Naive B cell (primary cell): ENCODE data around the gene RNF217. TPM values are rescaled to one million over a fixed set of nuclear protein-coding genes. Genes with fewer than 3 reads are reported as not detected.

ENCODE experiments used
- ATAC-seq, 2 donors: fragments of 150-1000 bp; cut with Tn5 transposase; 2 replicates each; pipeline ENCODE4 v1.10.0; 2021; ENCODE audit warnings: low read depth in 2 of 2, mild to moderate bottlenecking in 2 of 2, moderate library complexity in 2 of 2
- DNase-seq: peaks from one replicate; pipeline ENCODE4 v3.0.0; 2022
- H3K27ac Mint-ChIP-seq, 6 donors: one replicate each; pipeline ENCODE4 v1.8.0; 2020 to 2022; ENCODE audit warnings: mild to moderate bottlenecking in 6 of 6, mixed read lengths in 6 of 6, moderate library complexity in 5 of 6, inconsistent platforms in 2 of 6
- H3K27me3 Mint-ChIP-seq, 3 donors: one replicate each; pipeline ENCODE4 v1.8.0; 2021 to 2022; ENCODE audit warnings: mixed read lengths in 3 of 3, mild to moderate bottlenecking in 1 of 3
- H3K36me3 Mint-ChIP-seq, 2 donors: one replicate each; pipeline ENCODE4 v1.8.0; 2020 to 2022; ENCODE audit warnings: mixed read lengths in 2 of 2, inconsistent platforms in 1 of 2, mild to moderate bottlenecking in 1 of 2
- H3K4me1 Mint-ChIP-seq, 3 donors: one replicate each; pipeline ENCODE4 v1.8.0; 2020 to 2022; ENCODE audit warnings: mixed read lengths in 3 of 3, inconsistent platforms in 1 of 3, mild to moderate bottlenecking in 1 of 3, moderate library complexity in 1 of 3
- H3K4me3 Mint-ChIP-seq, 8 donors: one replicate each; pipeline ENCODE4 v1.8.0; 2020 to 2022; ENCODE audit warnings: mild to moderate bottlenecking in 8 of 8, mixed read lengths in 8 of 8, moderate library complexity in 8 of 8, inconsistent platforms in 2 of 8
- H3K9me3 Mint-ChIP-seq, 7 donors: one replicate each; pipeline ENCODE4 v1.8.0; 2020 to 2022; ENCODE audit warnings: mixed read lengths in 7 of 7, mild to moderate bottlenecking in 5 of 7, inconsistent platforms in 2 of 7, moderate library complexity in 1 of 7
- polyA plus RNA-seq, 6 donors: library from polyadenylated mRNA; unstranded; fragments of 300-500 nt; fragmentation: Illumina TruSeq; gene quantifications; one replicate each; pipeline ENCODE4 v1.2.3, GENCODE V29; 2021; ENCODE audit warnings: low read depth in 6 of 6

Gene RNF217
- polyA plus RNA-seq, 6 donors from 2014 or later = not detected

- Mint-ChIP-seq H3K4me1 (no peaks in the 10 kb centered on the region), H3K27ac (no peak overlapping the region), H3K36me3 (no peaks in the 10 kb centered on the region), H3K9me3 (no peaks in the 10 kb centered on the region), H3K27me3 (no peaks in the 10 kb centered on the region), H3K4me3 (no peak overlapping the region)
- no peak for ATAC-seq
- DNase-seq = no peak
These were observed 25.1 kb downstream of the RNF217 start for GRCh38 chr6:124987291-124987690.

GRCh38 chr6:124987999-124988591, 25.9 kb downstream of the RNF217 start:
- Mint-ChIP-seq H3K4me3 (no peak overlapping the region), H3K36me3 (no peaks in the 10 kb centered on the region), H3K4me1 (no peaks in the 10 kb centered on the region), H3K9me3 (no peaks in the 10 kb centered on the region), H3K27me3 (no peaks in the 10 kb centered on the region), H3K27ac (no peak overlapping the region)
- ATAC-seq (no peak), DNase-seq (no peak)

- Mint-ChIP-seq H3K27ac (no peak overlapping the region), H3K4me3 (no peak overlapping the region), H3K9me3 (no peaks in the 10 kb centered on the region), H3K4me1 (no peaks in the 10 kb centered on the region), H3K36me3 (no peaks in the 10 kb centered on the region), H3K27me3 (no peaks in the 10 kb centered on the region)
- no peak for DNase-seq
- ATAC-seq = no peak
These were observed 27.1 kb downstream of the RNF217 start for GRCh38 chr6:124989136-124989983.

DNA sequence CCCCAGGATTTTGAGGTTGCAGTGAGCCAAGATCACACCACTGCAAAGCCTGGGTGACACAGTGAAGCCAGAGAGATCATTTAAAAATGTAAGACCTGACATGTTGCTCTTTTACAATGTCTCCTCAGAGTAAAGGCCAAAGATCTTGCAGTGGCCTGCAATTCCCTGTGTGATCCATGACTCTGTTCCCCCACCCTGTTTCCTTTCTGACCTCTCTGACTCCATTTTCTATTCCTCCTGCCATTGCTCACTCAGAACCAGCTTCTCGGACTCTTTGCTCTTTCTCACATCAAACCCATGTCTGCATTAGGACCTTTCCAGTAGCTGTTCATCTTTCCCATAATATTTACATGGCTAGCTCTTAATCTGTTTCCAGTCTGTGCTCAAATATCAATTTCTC, 28.8 kb downstream of the RNF217 start:
- Mint-ChIP-seq H3K4me3 (no peak overlapping the region), H3K27me3 (no peaks in the 10 kb centered on the region), H3K36me3 (no peaks in the 10 kb centered on the region), H3K9me3 (no peaks in the 10 kb centered on the region), H3K4me1 (no peaks in the 10 kb centered on the region), H3K27ac (no peak overlapping the region)
- DNase-seq = no peak
- no peak for ATAC-seq

GRCh38 chr6:124991764-124992295, 29.6 kb downstream of the RNF217 start:
- Mint-ChIP-seq H3K27me3 (no peaks in the 10 kb centered on the region), H3K9me3 (no peaks in the 10 kb centered on the region), H3K27ac (no peak overlapping the region), H3K4me1 (no peaks in the 10 kb centered on the region), H3K4me3 (no peak overlapping the region), H3K36me3 (no peaks in the 10 kb centered on the region)
- no peak for ATAC-seq
- no peak for DNase-seq

DNA sequence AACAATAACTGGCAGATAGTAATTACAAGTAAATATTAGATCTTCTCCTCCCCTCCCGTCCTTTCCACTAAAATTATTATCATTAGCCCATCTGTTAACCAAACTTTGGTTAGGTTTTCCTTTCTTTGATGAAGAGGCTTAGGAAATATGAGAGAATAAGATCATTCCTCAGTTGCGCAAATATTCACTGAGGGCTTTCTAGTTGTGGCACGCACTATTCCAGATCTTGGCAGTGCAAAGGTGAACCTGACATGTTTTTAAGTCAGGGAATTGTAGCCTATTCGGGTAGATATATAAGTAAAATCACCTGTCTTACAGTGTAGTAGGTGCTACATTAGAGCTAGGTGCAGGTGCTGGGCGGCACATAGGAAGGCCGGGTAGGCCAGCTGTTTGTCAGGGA, 31.1 kb downstream of the RNF217 start:
- Mint-ChIP-seq H3K36me3 (no peaks in the 10 kb centered on the region), H3K27me3 (no peaks in the 10 kb centered on the region), H3K9me3 (no peaks in the 10 kb centered on the region), H3K4me1 (no peaks in the 10 kb centered on the region), H3K4me3 (no peak overlapping the region), H3K27ac (no peak overlapping the region)
- no peak for DNase-seq
- no peak for ATAC-seq

DNA sequence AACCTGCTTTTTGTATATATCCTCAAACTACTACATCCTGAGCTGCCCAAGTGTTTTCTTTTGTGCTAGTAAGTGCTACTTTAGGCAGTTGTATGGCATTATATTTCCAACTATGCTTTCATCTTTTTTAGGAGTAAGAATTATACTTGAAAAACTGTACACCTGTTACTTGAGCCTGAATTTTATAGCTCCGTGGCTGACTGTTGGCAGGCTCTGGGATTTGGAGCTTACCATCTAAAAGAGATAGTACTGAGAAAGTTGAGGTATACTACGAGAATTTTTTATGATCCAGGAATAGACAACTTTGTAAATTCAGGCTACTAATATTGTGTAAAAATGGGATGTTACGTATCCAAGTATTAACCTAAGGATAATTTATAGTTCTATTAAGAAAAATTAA, 32.4 kb downstream of the RNF217 start:
- Mint-ChIP-seq H3K27me3 (no peaks in the 10 kb centered on the region), H3K4me1 (no peaks in the 10 kb centered on the region), H3K27ac (no peak overlapping the region)

GRCh38 chr6:124995131-124995530, 32.9 kb downstream of the RNF217 start:
- no peak overlapping the region for H3K4me3 Mint-ChIP-seq
- no peak for ATAC-seq
- H3K4me1 Mint-ChIP-seq = no peaks in the 10 kb centered on the region
- no peaks in the 10 kb centered on the region for H3K9me3 Mint-ChIP-seq
- no peaks in the 10 kb centered on the region for H3K27me3 Mint-ChIP-seq
- H3K27ac Mint-ChIP-seq = no peak overlapping the region
- no peak for DNase-seq
- no peaks in the 10 kb centered on the region for H3K36me3 Mint-ChIP-seq

More for the DNA sequence above, 32.4 kb downstream of the RNF217 start:
- ATAC-seq (no peak), DNase-seq (no peak)
- Mint-ChIP-seq H3K9me3 (no peaks in the 10 kb centered on the region), H3K36me3 (no peaks in the 10 kb centered on the region), H3K4me3 (no peak overlapping the region)

- Mint-ChIP-seq H3K4me1 (no peaks in the 10 kb centered on the region), H3K36me3 (no peaks in the 10 kb centered on the region)
These were observed 33.5 kb downstream of the RNF217 start for GRCh38 chr6:124995645-124996325.

GRCh38 chr6:124996411-124996810, 34.2 kb downstream of the RNF217 start:
- no peaks in the 10 kb centered on the region for H3K36me3 Mint-ChIP-seq
- DNase-seq (no peak), ATAC-seq (no peak)
- H3K27me3 Mint-ChIP-seq = no peaks in the 10 kb centered on the region
- H3K4me1 Mint-ChIP-seq = no peaks in the 10 kb centered on the region
- no peak overlapping the region for H3K4me3 Mint-ChIP-seq
- no peaks in the 10 kb centered on the region for H3K9me3 Mint-ChIP-seq
- no peak overlapping the region for H3K27ac Mint-ChIP-seq

More at GRCh38 chr6:124995645-124996325, 33.5 kb downstream of the RNF217 start:
- no peak for ATAC-seq
- Mint-ChIP-seq H3K27me3 (no peaks in the 10 kb centered on the region), H3K9me3 (no peaks in the 10 kb centered on the region), H3K4me3 (no peak overlapping the region), H3K27ac (no peak overlapping the region)
- no peak for DNase-seq

DNA sequence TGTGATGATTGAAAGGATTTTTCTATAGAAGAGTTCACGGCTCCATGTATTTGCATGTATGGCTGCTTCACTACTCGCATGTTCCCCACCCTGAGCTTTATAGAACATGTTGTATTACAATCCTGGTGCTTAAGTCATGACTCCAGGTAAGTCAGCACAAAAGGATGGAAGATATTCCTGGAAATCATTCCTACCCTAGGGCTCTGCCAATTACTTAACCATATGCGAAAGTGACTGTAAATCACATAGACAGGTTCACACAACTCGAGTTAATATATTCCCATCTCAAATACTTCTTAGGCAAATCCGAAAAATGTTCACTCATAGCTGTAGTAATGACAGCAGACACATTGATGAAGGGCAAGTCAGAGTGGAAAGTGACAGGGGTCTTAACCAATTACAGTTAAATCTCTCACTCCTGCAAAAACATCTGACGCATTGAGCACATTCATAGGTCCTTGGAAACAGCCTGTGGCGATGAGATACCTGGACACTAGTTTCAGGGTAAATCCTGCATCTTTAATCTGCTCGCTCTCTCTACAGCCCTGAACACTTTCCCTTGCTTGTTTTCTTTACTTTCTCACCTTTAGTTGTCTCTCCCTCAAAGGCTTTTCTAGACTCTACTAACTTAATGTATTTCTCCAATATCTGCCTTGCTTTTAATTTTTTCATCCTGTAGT, 35.1 kb downstream of the RNF217 start:
- peaks cover 0 to 3% (median 0%) of the 10 kb centered on the region in 3 donors for H3K4me1 Mint-ChIP-seq
- DNase-seq (no peak), ATAC-seq (no peak)
- no peaks in the 10 kb centered on the region for H3K27me3 Mint-ChIP-seq
- no peaks in the 10 kb centered on the region for H3K36me3 Mint-ChIP-seq
- no peak overlapping the region for H3K27ac Mint-ChIP-seq
- H3K9me3 Mint-ChIP-seq = no peaks in the 10 kb centered on the region
- no peak overlapping the region for H3K4me3 Mint-ChIP-seq

DNA sequence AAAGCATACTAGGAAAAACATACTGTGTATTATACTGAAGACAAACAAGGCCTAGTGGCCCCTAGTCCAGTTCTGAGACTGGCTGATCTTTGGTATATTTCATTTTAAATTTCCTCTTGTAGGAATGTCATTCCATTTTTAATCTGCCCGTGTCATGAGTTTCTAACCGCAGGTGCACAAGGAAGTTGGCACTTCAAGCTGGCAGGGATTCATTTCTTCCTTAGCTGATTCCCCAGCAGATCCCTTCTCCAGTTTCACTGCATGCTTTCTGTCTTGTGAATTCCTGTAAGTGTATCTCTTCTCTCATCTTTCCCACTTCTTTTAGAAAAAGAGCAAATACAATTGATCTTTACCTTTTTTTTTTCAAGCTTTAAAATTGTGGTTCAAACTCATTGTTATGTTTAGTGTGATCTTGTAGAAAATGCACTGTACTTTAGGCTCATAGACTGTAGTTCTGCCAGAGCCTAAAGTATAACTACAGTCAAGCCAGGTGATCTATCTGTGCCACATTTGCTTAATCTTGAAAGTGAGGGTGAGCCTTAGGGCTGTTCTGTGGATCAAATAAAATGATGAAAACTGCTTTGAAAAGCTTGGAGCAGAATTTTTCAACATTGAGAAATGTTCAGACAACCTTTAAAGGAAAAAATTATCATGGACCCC, 37.0 kb downstream of the RNF217 start:
- no peak overlapping the region for H3K4me3 Mint-ChIP-seq

More for the DNA sequence above, 37.0 kb downstream of the RNF217 start:
- peaks cover 0 to under 1% (median 0%) of the 10 kb centered on the region in 7 donors for H3K9me3 Mint-ChIP-seq
- H3K27ac Mint-ChIP-seq = no peak overlapping the region
- H3K4me1 Mint-ChIP-seq = peaks cover 0 to 7% (median 0%) of the 10 kb centered on the region in 3 donors
- H3K27me3 Mint-ChIP-seq = no peaks in the 10 kb centered on the region
- ATAC-seq (no peak), DNase-seq (no peak)
- no peaks in the 10 kb centered on the region for H3K36me3 Mint-ChIP-seq
